H9 (cell line): Measurements from ENCODE around the gene PRSS1. TPM values are rescaled to one million over a fixed set of nuclear protein-coding genes. Genes with fewer than 3 reads are reported as not detected.

Source experiments
- DNase-seq: peaks from one replicate; pipeline ENCODE4 v3.0.0-alpha.2; 2017
- H2AFZ ChIP-seq: one replicate; pipeline ENCODE4 v1.6.1; 2013; ENCODE audit warnings: mild to moderate bottlenecking, low read length, control low read depth, moderate library complexity
- H2AK5ac ChIP-seq: 2 replicates; pipeline ENCODE4 v1.6.1; 2013; ENCODE audit warnings: low read length, control low read depth, mixed read lengths; ENCODE audit not compliant: insufficient read length
- H2BK120ac ChIP-seq: one replicate; pipeline ENCODE4 v1.6.1; 2013; ENCODE audit warnings: low read depth, mild to moderate bottlenecking, low read length, control low read depth, inconsistent platforms; ENCODE audit not compliant: poor library complexity, severe bottlenecking
- H2BK12ac ChIP-seq: 2 replicates; pipeline ENCODE4 v1.6.1; 2013; ENCODE audit warnings: low read length, control low read depth, mixed read lengths, low read depth; ENCODE audit not compliant: insufficient read length
- H2BK15ac ChIP-seq: 2 replicates; pipeline ENCODE4 v1.6.1; 2013; ENCODE audit warnings: low read depth, low read length, control low read depth
- H2BK20ac ChIP-seq: one replicate; pipeline ENCODE4 v1.6.1; 2013; ENCODE audit warnings: low read depth, mild to moderate bottlenecking, low read length, control low read depth, inconsistent platforms; ENCODE audit not compliant: poor library complexity, severe bottlenecking
- H2BK5ac ChIP-seq: 2 replicates; pipeline ENCODE4 v1.6.1; 2013; ENCODE audit warnings: low read length, control low read depth, mixed read lengths; ENCODE audit not compliant: insufficient read length
- H3K14ac ChIP-seq: 2 replicates; pipeline ENCODE4 v1.6.1; 2013; ENCODE audit warnings: low read length, control low read depth; ENCODE audit not compliant: insufficient read depth
- H3K18ac ChIP-seq: 2 replicates; pipeline ENCODE4 v1.6.1; 2013; ENCODE audit warnings: low read depth, mild to moderate bottlenecking, mixed read lengths, low read length, control low read depth; ENCODE audit not compliant: insufficient read length
- H3K23ac ChIP-seq: 2 replicates; pipeline ENCODE4 v1.6.1; 2013; ENCODE audit warnings: low read length, control low read depth, mixed read lengths, low read depth; ENCODE audit not compliant: insufficient read length
- H3K23me2 ChIP-seq: 2 replicates; pipeline ENCODE4 v1.6.1; 2013; ENCODE audit warnings: low read depth, mild to moderate bottlenecking, mixed read lengths, low read length, control low read depth; ENCODE audit not compliant: insufficient read length, poor library complexity, severe bottlenecking
- H3K27ac ChIP-seq: 2 replicates; pipeline ENCODE4 v1.5.1; 2013; ENCODE audit warnings: low read length, control low read depth, mixed read lengths, low read depth; ENCODE audit not compliant: insufficient read length
- H3K27me3 ChIP-seq: 2 replicates; pipeline ENCODE4 v1.6.1; 2013; ENCODE audit warnings: low read length, control low read depth, inconsistent platforms; ENCODE audit not compliant: insufficient read depth
- H3K4ac ChIP-seq: 2 replicates; pipeline ENCODE4 v1.6.1; 2013; ENCODE audit warnings: low read depth, mild to moderate bottlenecking, control low read depth, inconsistent platforms, low read length, moderate library complexity
- H3K4me1 ChIP-seq: 2 replicates; pipeline ENCODE4 v1.6.1; 2013; ENCODE audit warnings: low read length, control low read depth, inconsistent platforms; ENCODE audit not compliant: insufficient read depth
- H3K4me2 ChIP-seq: 2 replicates; pipeline ENCODE4 v1.6.1; 2013; ENCODE audit warnings: low read length, control low read depth, mixed read lengths; ENCODE audit not compliant: insufficient read length, insufficient read depth
- H3K56ac ChIP-seq: 2 replicates; pipeline ENCODE4 v1.6.1; 2013; ENCODE audit warnings: low read depth, mild to moderate bottlenecking, mixed read lengths, low read length, control low read depth; ENCODE audit not compliant: insufficient read length
- H3K79me1 ChIP-seq: 2 replicates; pipeline ENCODE4 v1.6.1; 2013; ENCODE audit warnings: low read depth, mild to moderate bottlenecking, moderate library complexity, low read length, control low read depth, inconsistent platforms; ENCODE audit not compliant: insufficient read depth, poor library complexity, severe bottlenecking
- H3K79me2 ChIP-seq: 2 replicates; pipeline ENCODE4 v1.6.1; 2013; ENCODE audit warnings: low read length, control low read depth, inconsistent platforms; ENCODE audit not compliant: insufficient read depth
- H3K9ac ChIP-seq: 2 replicates; pipeline ENCODE4 v1.6.1; 2013; ENCODE audit warnings: low read length, control low read depth, mixed read lengths; ENCODE audit not compliant: insufficient read length; ENCODE audit errors: extremely low read depth
- H3K9me3 ChIP-seq: one replicate; pipeline ENCODE4 v1.6.1; 2013; ENCODE audit warnings: low read depth, low read length, inconsistent platforms; ENCODE audit not compliant: control insufficient read depth
- H3T11ph ChIP-seq: one replicate; pipeline ENCODE4 v1.6.1; 2013; ENCODE audit warnings: mild to moderate bottlenecking, low read length, control low read depth, inconsistent platforms
- H4K20me1 ChIP-seq: one replicate; pipeline ENCODE4 v1.6.1; 2013; ENCODE audit not compliant: control insufficient read depth, insufficient read length, insufficient read depth
- H4K5ac ChIP-seq: 2 replicates; pipeline ENCODE4 v1.6.1; 2013; ENCODE audit warnings: low read depth, mild to moderate bottlenecking, mixed read lengths, low read length, control low read depth; ENCODE audit not compliant: insufficient read length
- H4K8ac ChIP-seq: replicated peaks from 2 replicates; pipeline ENCODE4 v1.6.1; 2013; ENCODE audit warnings: low read length, control low read depth, mixed read lengths, low read depth; ENCODE audit not compliant: insufficient read length
- H4K91ac ChIP-seq: 2 replicates; pipeline ENCODE4 v1.6.1; 2013; ENCODE audit warnings: low read depth, mild to moderate bottlenecking, moderate library complexity, mixed read lengths, low read length, control low read depth; ENCODE audit not compliant: insufficient read length
- H3K27ac Mint-ChIP-seq, 3 experiments: 2 replicates in 2 of 3; 3 replicates in 1 of 3; pipeline ENCODE4 v1.8.0; 2020 to 2021; ENCODE audit warnings: mixed read lengths in 3 of 3, mild to moderate bottlenecking in 1 of 3, moderate library complexity in 1 of 3
- H3K27me3 Mint-ChIP-seq: 2 replicates; pipeline ENCODE4 v1.8.0; 2021; ENCODE audit warnings: low read depth, mild to moderate bottlenecking, moderate library complexity, mixed read lengths
- H3K36me3 Mint-ChIP-seq, 3 experiments: 2 replicates in 2 of 3; 3 replicates in 1 of 3; pipeline ENCODE4 v1.8.0; 2020 to 2021; ENCODE audit warnings: low read depth in 3 of 3, mixed read lengths in 3 of 3; ENCODE audit not compliant: insufficient read depth in 1 of 3
- H3K4me1 Mint-ChIP-seq, 2 experiments: 2 replicates each; pipeline ENCODE4 v1.8.0; 2020; ENCODE audit warnings: mixed read lengths in 2 of 2
- H3K4me3 Mint-ChIP-seq, 2 experiments: 2 replicates in 1 of 2; 3 replicates in 1 of 2; pipeline ENCODE4 v1.8.0; 2020 to 2021; ENCODE audit warnings: mild to moderate bottlenecking in 2 of 2, mixed read lengths in 2 of 2, moderate library complexity in 1 of 2
- H3K9me3 Mint-ChIP-seq, 2 experiments: 2 replicates in 1 of 2; 3 replicates in 1 of 2; pipeline ENCODE4 v1.8.0; 2020; ENCODE audit warnings: mild to moderate bottlenecking in 2 of 2, mixed read lengths in 2 of 2, moderate library complexity in 1 of 2
- WGBS: extraction: QIAGEN DNeasy Blood & Tissue Kit; methylation state at CpG from one replicate; pipeline ENCODE4 v1.1.7; 2013; ENCODE audit warnings: missing lambda C conversion rate, low lambda C conversion rate, mixed read lengths; ENCODE audit not compliant: insufficient read length; ENCODE audit errors: extremely low coverage; 5-methylcytosine and 5-hydroxymethylcytosine counted together
- total RNA-seq: library from RNA; stranded (reverse); gene quantifications from 2 replicates; pipeline ENCODE4 v1.2.1, GENCODE V29; 2021
- TF ChIP-seq, protein P1 (sequence below): fragments of 200-600 bp; sonication (generic); conservative IDR thresholded peaks from 3 replicates; pipeline ENCODE4 v1.8.0; 2021; ENCODE audit warnings: antibody characterized with exemption, mild to moderate bottlenecking

Gene PRSS1
- total RNA-seq, 1 experiment from 2014 or later = not detected

DNA sequence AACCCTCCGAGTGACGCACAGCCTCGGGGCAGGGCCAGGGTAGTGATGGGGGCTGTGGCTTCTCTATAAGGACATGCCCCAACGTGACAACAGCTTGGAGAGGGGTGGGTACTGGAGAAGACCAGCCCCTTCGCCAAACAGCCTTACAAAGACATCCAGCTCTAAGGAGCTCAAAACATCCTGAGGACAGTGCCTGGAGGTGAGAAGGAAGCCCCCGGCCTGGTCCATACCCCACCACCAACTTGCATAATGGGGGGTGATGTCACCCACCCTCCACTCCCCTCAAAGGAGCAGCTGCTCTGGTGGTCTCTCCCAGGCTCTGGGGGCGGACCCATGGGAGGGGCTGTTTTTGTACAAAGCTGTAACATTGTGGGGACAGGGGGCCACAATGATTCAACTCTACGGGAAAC is 36.6 kb downstream of the PRSS1 start:
- no CpG with 5 or more reads among the region's 8 CpGs for WGBS
- H3K14ac ChIP-seq = no peak overlapping the region
- H3K4me1 ChIP-seq = no peaks in the 10 kb centered on the region
- H3T11ph ChIP-seq = no peak overlapping the region
- H2BK12ac ChIP-seq = no peak overlapping the region
- no peak overlapping the region for H3K27ac ChIP-seq
- no peaks in the 10 kb centered on the region for H3K79me2 ChIP-seq
- no peak overlapping the region for H2BK15ac ChIP-seq
- H3K23me2 ChIP-seq = no peaks in the 10 kb centered on the region
- TF ChIP-seq, protein P1, sequence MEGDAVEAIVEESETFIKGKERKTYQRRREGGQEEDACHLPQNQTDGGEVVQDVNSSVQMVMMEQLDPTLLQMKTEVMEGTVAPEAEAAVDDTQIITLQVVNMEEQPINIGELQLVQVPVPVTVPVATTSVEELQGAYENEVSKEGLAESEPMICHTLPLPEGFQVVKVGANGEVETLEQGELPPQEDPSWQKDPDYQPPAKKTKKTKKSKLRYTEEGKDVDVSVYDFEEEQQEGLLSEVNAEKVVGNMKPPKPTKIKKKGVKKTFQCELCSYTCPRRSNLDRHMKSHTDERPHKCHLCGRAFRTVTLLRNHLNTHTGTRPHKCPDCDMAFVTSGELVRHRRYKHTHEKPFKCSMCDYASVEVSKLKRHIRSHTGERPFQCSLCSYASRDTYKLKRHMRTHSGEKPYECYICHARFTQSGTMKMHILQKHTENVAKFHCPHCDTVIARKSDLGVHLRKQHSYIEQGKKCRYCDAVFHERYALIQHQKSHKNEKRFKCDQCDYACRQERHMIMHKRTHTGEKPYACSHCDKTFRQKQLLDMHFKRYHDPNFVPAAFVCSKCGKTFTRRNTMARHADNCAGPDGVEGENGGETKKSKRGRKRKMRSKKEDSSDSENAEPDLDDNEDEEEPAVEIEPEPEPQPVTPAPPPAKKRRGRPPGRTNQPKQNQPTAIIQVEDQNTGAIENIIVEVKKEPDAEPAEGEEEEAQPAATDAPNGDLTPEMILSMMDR = no peak
- H2AK5ac ChIP-seq = no peak overlapping the region
- peak overlapping the region; percentile 56 for H2BK120ac ChIP-seq
- H3K27ac Mint-ChIP-seq = no peak overlapping the region
- H3K9me3 Mint-ChIP-seq = no peaks in the 10 kb centered on the region
- H3K23ac ChIP-seq = no peak overlapping the region
- DNase-seq = peak; percentile 45
- peaks cover 22% of the 10 kb centered on the region for H3K27me3 Mint-ChIP-seq
- H3K79me1 ChIP-seq = no peaks in the 10 kb centered on the region
- H4K91ac ChIP-seq = no peak overlapping the region
- H4K20me1 ChIP-seq = no peaks in the 10 kb centered on the region
- H3K56ac ChIP-seq = no peak overlapping the region
- H3K9me3 ChIP-seq = no peaks in the 10 kb centered on the region
- H3K4me3 Mint-ChIP-seq = no peak overlapping the region
- H2BK20ac ChIP-seq = no peak overlapping the region
- H3K27me3 ChIP-seq = no peaks in the 10 kb centered on the region
- no peak overlapping the region for H4K5ac ChIP-seq
- no peak overlapping the region for H3K4ac ChIP-seq
- H3K4me1 Mint-ChIP-seq = peaks cover 5 to 11% of the 10 kb centered on the region in 2 experiments
- H3K18ac ChIP-seq = no peak overlapping the region
- no peak overlapping the region for H3K9ac ChIP-seq
- no peaks in the 10 kb centered on the region; a peak in 1 of 7 replicates for H3K36me3 Mint-ChIP-seq
- H2AFZ ChIP-seq = no peak overlapping the region
- no peak overlapping the region for H3K4me2 ChIP-seq
- H2BK5ac ChIP-seq = no peak overlapping the region
- no peak overlapping the region for H4K8ac ChIP-seq
